H9 (cell line): ENCODE measurements around the gene MYO7A. TPM values are rescaled to one million over a fixed set of nuclear protein-coding genes. Genes with fewer than 3 reads are reported as not detected.
A peak's percentile ranks its signal among the peaks of the same experiment; 100 is the strongest.

Experiments
- DNase-seq: peaks from one replicate; pipeline ENCODE4 v3.0.0-alpha.2; 2017
- H2AFZ ChIP-seq: one replicate; pipeline ENCODE4 v1.6.1; 2013; ENCODE audit warnings: mild to moderate bottlenecking, low read length, control low read depth, moderate library complexity
- H2AK5ac ChIP-seq: 2 replicates; pipeline ENCODE4 v1.6.1; 2013; ENCODE audit warnings: low read length, control low read depth, mixed read lengths; ENCODE audit not compliant: insufficient read length
- H2BK120ac ChIP-seq: one replicate; pipeline ENCODE4 v1.6.1; 2013; ENCODE audit warnings: low read depth, mild to moderate bottlenecking, low read length, control low read depth, inconsistent platforms; ENCODE audit not compliant: poor library complexity, severe bottlenecking
- H2BK12ac ChIP-seq: 2 replicates; pipeline ENCODE4 v1.6.1; 2013; ENCODE audit warnings: low read length, control low read depth, mixed read lengths, low read depth; ENCODE audit not compliant: insufficient read length
- H2BK15ac ChIP-seq: 2 replicates; pipeline ENCODE4 v1.6.1; 2013; ENCODE audit warnings: low read depth, low read length, control low read depth
- H2BK20ac ChIP-seq: one replicate; pipeline ENCODE4 v1.6.1; 2013; ENCODE audit warnings: low read depth, mild to moderate bottlenecking, low read length, control low read depth, inconsistent platforms; ENCODE audit not compliant: poor library complexity, severe bottlenecking
- H2BK5ac ChIP-seq: 2 replicates; pipeline ENCODE4 v1.6.1; 2013; ENCODE audit warnings: low read length, control low read depth, mixed read lengths; ENCODE audit not compliant: insufficient read length
- H3K14ac ChIP-seq: 2 replicates; pipeline ENCODE4 v1.6.1; 2013; ENCODE audit warnings: low read length, control low read depth; ENCODE audit not compliant: insufficient read depth
- H3K18ac ChIP-seq: 2 replicates; pipeline ENCODE4 v1.6.1; 2013; ENCODE audit warnings: low read depth, mild to moderate bottlenecking, mixed read lengths, low read length, control low read depth; ENCODE audit not compliant: insufficient read length
- H3K23ac ChIP-seq: 2 replicates; pipeline ENCODE4 v1.6.1; 2013; ENCODE audit warnings: low read length, control low read depth, mixed read lengths, low read depth; ENCODE audit not compliant: insufficient read length
- H3K23me2 ChIP-seq: 2 replicates; pipeline ENCODE4 v1.6.1; 2013; ENCODE audit warnings: low read depth, mild to moderate bottlenecking, mixed read lengths, low read length, control low read depth; ENCODE audit not compliant: insufficient read length, poor library complexity, severe bottlenecking
- H3K27ac ChIP-seq: 2 replicates; pipeline ENCODE4 v1.5.1; 2013; ENCODE audit warnings: low read length, control low read depth, mixed read lengths, low read depth; ENCODE audit not compliant: insufficient read length
- H3K27me3 ChIP-seq: 2 replicates; pipeline ENCODE4 v1.6.1; 2013; ENCODE audit warnings: low read length, control low read depth, inconsistent platforms; ENCODE audit not compliant: insufficient read depth
- H3K4ac ChIP-seq: 2 replicates; pipeline ENCODE4 v1.6.1; 2013; ENCODE audit warnings: low read depth, mild to moderate bottlenecking, control low read depth, inconsistent platforms, low read length, moderate library complexity
- H3K4me1 ChIP-seq: 2 replicates; pipeline ENCODE4 v1.6.1; 2013; ENCODE audit warnings: low read length, control low read depth, inconsistent platforms; ENCODE audit not compliant: insufficient read depth
- H3K4me2 ChIP-seq: 2 replicates; pipeline ENCODE4 v1.6.1; 2013; ENCODE audit warnings: low read length, control low read depth, mixed read lengths; ENCODE audit not compliant: insufficient read length, insufficient read depth
- H3K56ac ChIP-seq: 2 replicates; pipeline ENCODE4 v1.6.1; 2013; ENCODE audit warnings: low read depth, mild to moderate bottlenecking, mixed read lengths, low read length, control low read depth; ENCODE audit not compliant: insufficient read length
- H3K79me1 ChIP-seq: 2 replicates; pipeline ENCODE4 v1.6.1; 2013; ENCODE audit warnings: low read depth, mild to moderate bottlenecking, moderate library complexity, low read length, control low read depth, inconsistent platforms; ENCODE audit not compliant: insufficient read depth, poor library complexity, severe bottlenecking
- H3K79me2 ChIP-seq: 2 replicates; pipeline ENCODE4 v1.6.1; 2013; ENCODE audit warnings: low read length, control low read depth, inconsistent platforms; ENCODE audit not compliant: insufficient read depth
- H3K9ac ChIP-seq: 2 replicates; pipeline ENCODE4 v1.6.1; 2013; ENCODE audit warnings: low read length, control low read depth, mixed read lengths; ENCODE audit not compliant: insufficient read length; ENCODE audit errors: extremely low read depth
- H3K9me3 ChIP-seq: one replicate; pipeline ENCODE4 v1.6.1; 2013; ENCODE audit warnings: low read depth, low read length, inconsistent platforms; ENCODE audit not compliant: control insufficient read depth
- H3T11ph ChIP-seq: one replicate; pipeline ENCODE4 v1.6.1; 2013; ENCODE audit warnings: mild to moderate bottlenecking, low read length, control low read depth, inconsistent platforms
- H4K20me1 ChIP-seq: one replicate; pipeline ENCODE4 v1.6.1; 2013; ENCODE audit not compliant: control insufficient read depth, insufficient read length, insufficient read depth
- H4K5ac ChIP-seq: 2 replicates; pipeline ENCODE4 v1.6.1; 2013; ENCODE audit warnings: low read depth, mild to moderate bottlenecking, mixed read lengths, low read length, control low read depth; ENCODE audit not compliant: insufficient read length
- H4K8ac ChIP-seq: replicated peaks from 2 replicates; pipeline ENCODE4 v1.6.1; 2013; ENCODE audit warnings: low read length, control low read depth, mixed read lengths, low read depth; ENCODE audit not compliant: insufficient read length
- H4K91ac ChIP-seq: 2 replicates; pipeline ENCODE4 v1.6.1; 2013; ENCODE audit warnings: low read depth, mild to moderate bottlenecking, moderate library complexity, mixed read lengths, low read length, control low read depth; ENCODE audit not compliant: insufficient read length
- H3K27ac Mint-ChIP-seq, 3 experiments: 2 replicates in 2 of 3; 3 replicates in 1 of 3; pipeline ENCODE4 v1.8.0; 2020 to 2021; ENCODE audit warnings: mixed read lengths in 3 of 3, mild to moderate bottlenecking in 1 of 3, moderate library complexity in 1 of 3
- H3K27me3 Mint-ChIP-seq: 2 replicates; pipeline ENCODE4 v1.8.0; 2021; ENCODE audit warnings: low read depth, mild to moderate bottlenecking, moderate library complexity, mixed read lengths
- H3K36me3 Mint-ChIP-seq, 3 experiments: 2 replicates in 2 of 3; 3 replicates in 1 of 3; pipeline ENCODE4 v1.8.0; 2020 to 2021; ENCODE audit warnings: low read depth in 3 of 3, mixed read lengths in 3 of 3; ENCODE audit not compliant: insufficient read depth in 1 of 3
- H3K4me1 Mint-ChIP-seq, 2 experiments: 2 replicates each; pipeline ENCODE4 v1.8.0; 2020; ENCODE audit warnings: mixed read lengths in 2 of 2
- H3K4me3 Mint-ChIP-seq, 2 experiments: 2 replicates in 1 of 2; 3 replicates in 1 of 2; pipeline ENCODE4 v1.8.0; 2020 to 2021; ENCODE audit warnings: mild to moderate bottlenecking in 2 of 2, mixed read lengths in 2 of 2, moderate library complexity in 1 of 2
- H3K9me3 Mint-ChIP-seq, 2 experiments: 2 replicates in 1 of 2; 3 replicates in 1 of 2; pipeline ENCODE4 v1.8.0; 2020; ENCODE audit warnings: mild to moderate bottlenecking in 2 of 2, mixed read lengths in 2 of 2, moderate library complexity in 1 of 2
- CTCF ChIP-seq: fragments of 200-600 bp; sonication (generic); conservative IDR thresholded peaks from 3 replicates; pipeline ENCODE4 v1.8.0; 2021; ENCODE audit warnings: antibody characterized with exemption, mild to moderate bottlenecking
- WGBS: extraction: QIAGEN DNeasy Blood & Tissue Kit; methylation state at CpG from one replicate; pipeline ENCODE4 v1.1.7; 2013; ENCODE audit warnings: missing lambda C conversion rate, low lambda C conversion rate, mixed read lengths; ENCODE audit not compliant: insufficient read length; ENCODE audit errors: extremely low coverage; 5-methylcytosine and 5-hydroxymethylcytosine counted together
- total RNA-seq: library from RNA; stranded (reverse); gene quantifications from 2 replicates; pipeline ENCODE4 v1.2.1, GENCODE V29; 2021

The MYO7A gene
- total RNA-seq, 1 experiment from 2014 or later, result 1.6 TPM

- WGBS, result no CpG with 5 or more reads among the region's 8 CpGs
- peak overlapping the region in 1 of 3 experiments; percentile 66; a peak in 3 of 7 replicates for H3K27ac Mint-ChIP-seq
- H2BK12ac ChIP-seq, result no peak overlapping the region
Measured at GRCh38 chr11:77212314-77213007, 84.4 kb downstream of the MYO7A start.

More at GRCh38 chr11:77212314-77213007, 84.4 kb downstream of the MYO7A start:
- Histone ChIP-seq H2BK5ac (no peak overlapping the region), H3K14ac (no peak overlapping the region), H4K20me1 (no peaks in the 10 kb centered on the region), H4K91ac (no peak overlapping the region), H3K4ac (no peak overlapping the region), H3K9ac (no peak overlapping the region), H3K18ac (no peak overlapping the region), H4K8ac (no peak overlapping the region), H3K27ac (no peak overlapping the region), H2AK5ac (no peak overlapping the region), H3K79me1 (no peaks in the 10 kb centered on the region), H3K23me2 (no peaks in the 10 kb centered on the region), H3K56ac (no peak overlapping the region), H3K9me3 (no peaks in the 10 kb centered on the region), H3K4me2 (no peak overlapping the region), H2AFZ (no peak overlapping the region), H4K5ac (no peak overlapping the region), H2BK20ac (no peak overlapping the region), H3K4me1 (no peaks in the 10 kb centered on the region), H2BK15ac (no peak overlapping the region), H3K23ac (no peak overlapping the region), H3K27me3 (no peaks in the 10 kb centered on the region), H3K79me2 (no peaks in the 10 kb centered on the region), H2BK120ac (no peak overlapping the region), H3T11ph (no peak overlapping the region)
- peaks cover 0 to 5% of the 10 kb centered on the region in 2 experiments; a peak in 2 of 4 replicates for H3K4me1 Mint-ChIP-seq
- TF ChIP-seq CTCF, result no peak
- no peaks in the 10 kb centered on the region for H3K9me3 Mint-ChIP-seq
- no peak for DNase-seq
- H3K36me3 Mint-ChIP-seq, result no peaks in the 10 kb centered on the region; a peak in 1 of 7 replicates
- H3K27me3 Mint-ChIP-seq, result peaks cover 1% of the 10 kb centered on the region; the same call in 1 of the 2 replicates
- peak overlapping the region in 1 of 2 experiments; percentile 27; a peak in 1 of 5 replicates for H3K4me3 Mint-ChIP-seq
